HG03095 (cell line): Measurements from ENCODE around the gene KY.

ENCODE experiments used
- ATAC-seq: cut with Tn5 transposase; IDR thresholded peaks from one replicate; pipeline ENCODE4 v1.9.1; 2021; ENCODE audit warnings: moderate library complexity; ENCODE audit not compliant: unreplicated experiment

The KY gene

GRCh38 chr3:134567605-134568004 is 83.2 kb downstream of the KY start:
- no peak for ATAC-seq

GRCh38 chr3:134564991-134565390 is 85.8 kb downstream of the KY start:
- ATAC-seq: no peak

GRCh38 chr3:134563601-134564000 is 87.2 kb downstream of the KY start:
- ATAC-seq: no peak

- no peak for ATAC-seq
These were observed 88.8 kb downstream of the KY start for GRCh38 chr3:134562055-134562454.

GRCh38 chr3:134559591-134559990 is 91.2 kb downstream of the KY start:
- no peak for ATAC-seq
